GM21576 (cell line): ENCODE results near the gene UFD1.

Experiments
- ATAC-seq: cut with Tn5 transposase; IDR thresholded peaks from one replicate; pipeline ENCODE4 v1.9.1; 2021; ENCODE audit warnings: mild to moderate bottlenecking, moderate library complexity; ENCODE audit not compliant: unreplicated experiment

The UFD1 gene

GRCh38 chr22:19516378-19517170 is 37.6 kb upstream of the UFD1 start:
- ATAC-seq = no peak

GRCh38 chr22:19515654-19516377 is 36.8 kb upstream of the UFD1 start:
- no peak for ATAC-seq

DNA sequence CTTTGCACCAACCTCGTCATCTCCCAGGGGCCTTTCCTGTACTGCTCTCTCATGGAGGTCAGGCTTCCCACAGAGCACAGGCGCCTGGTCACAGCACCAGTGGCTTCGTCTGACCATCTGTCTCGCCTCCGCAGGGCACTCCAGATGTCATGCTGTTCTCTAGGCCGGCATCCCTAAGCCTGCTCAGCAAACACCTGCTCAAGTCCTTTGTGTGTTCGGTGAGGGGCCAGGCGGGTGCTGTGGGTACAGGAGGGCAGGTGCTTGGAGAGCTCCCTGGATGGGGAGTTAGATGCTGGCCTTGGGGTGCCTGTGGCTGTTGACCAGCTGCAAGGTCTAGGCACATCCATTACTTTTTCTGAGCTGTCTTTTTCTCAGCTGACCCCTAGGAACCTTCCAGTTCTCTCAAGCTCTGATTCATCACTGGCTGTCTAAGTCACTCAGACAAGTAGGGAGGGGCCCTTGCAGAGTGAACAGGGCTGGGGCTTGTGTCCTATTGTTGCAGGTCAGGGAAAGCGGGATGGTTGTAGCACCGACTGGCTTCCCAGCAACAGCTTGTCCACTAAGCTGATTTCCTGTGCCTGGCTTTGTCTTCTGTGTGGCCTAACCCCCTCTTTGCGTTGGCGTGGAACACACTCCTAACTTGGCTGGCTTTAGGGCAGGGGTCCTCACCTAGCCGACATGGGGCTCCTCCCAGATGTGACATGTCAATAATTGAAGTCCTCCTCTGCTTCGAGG is 36.0 kb upstream of the UFD1 start:
- no peak for ATAC-seq

GRCh38 chr22:19513823-19514222 is 34.8 kb upstream of the UFD1 start:
- ATAC-seq = no peak

GRCh38 chr22:19510919-19511341 is 31.9 kb upstream of the UFD1 start:
- no peak for ATAC-seq

GRCh38 chr22:19509923-19510322 is 30.9 kb upstream of the UFD1 start:
- ATAC-seq = no peak

DNA sequence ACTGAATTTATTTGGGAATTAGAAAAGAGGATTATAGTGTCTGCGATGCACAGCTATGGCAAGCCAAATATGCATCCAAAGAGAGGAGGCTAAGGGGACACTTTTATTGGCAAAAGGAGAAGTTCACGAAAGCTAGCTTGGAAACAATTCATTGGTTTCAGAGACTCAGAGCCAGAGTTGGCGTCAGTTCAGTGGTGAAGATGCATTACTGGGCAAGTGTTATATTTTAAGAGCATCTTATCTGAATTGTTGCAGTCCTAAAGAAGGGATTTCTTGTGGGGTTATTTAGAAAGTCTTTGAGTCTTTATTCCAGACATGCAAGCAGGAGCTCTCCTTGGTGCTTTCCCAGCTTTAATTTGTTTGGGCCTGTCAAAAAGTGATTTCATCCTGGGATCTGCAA is 30.2 kb upstream of the UFD1 start:
- ATAC-seq = no peak

DNA sequence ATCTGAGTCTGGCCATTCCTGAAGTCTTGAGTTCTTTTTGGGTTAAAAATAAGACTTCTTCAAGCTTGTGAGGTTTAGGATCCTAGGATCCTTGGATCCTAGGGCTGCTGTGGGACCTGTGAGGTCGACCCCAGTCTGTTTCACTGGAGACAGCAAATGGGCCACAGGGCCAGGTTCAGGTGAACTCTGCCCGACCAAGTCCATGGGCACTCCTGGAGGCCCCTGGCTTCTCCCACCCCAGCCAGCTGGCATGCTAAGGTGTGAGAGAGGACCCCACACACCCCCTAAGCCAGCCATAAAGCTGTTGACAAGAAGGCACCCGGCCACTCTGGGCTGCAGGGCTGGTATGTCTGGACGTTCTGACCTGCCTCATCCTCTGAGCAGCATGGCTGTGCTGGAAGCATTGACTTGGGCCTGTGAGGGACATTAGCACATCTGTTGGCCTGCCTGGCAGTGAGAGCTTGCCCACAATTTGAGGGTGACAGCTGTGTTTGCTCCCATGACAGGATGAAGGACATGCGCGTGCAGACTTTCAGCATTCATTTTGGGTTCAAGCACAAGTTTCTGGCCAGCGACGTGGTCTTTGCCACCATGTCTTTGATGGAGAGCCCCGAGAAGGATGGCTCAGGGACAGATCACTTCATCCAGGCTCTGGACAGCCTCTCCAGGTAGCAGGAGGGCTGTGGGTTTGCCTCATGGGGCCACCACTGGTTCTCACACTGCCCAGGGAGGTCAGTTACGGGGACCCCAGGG is 29.2 kb upstream of the UFD1 start:
- ATAC-seq = no peak

DNA sequence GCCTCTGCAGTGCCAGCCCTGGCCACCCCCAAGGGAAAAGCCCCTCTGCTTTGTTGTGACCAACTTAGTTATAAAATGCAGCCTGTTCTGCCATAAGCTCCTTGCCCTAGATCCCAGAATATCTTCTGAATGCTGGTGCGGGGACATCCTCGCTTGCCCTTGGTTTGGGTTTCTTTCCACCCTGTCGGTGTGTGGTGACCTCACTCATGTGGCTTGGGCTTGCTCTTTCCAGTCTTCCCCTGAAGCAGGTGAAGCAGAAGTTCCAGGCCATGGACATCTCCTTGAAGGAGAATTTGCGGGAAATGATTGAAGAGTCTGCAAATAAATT is 28.5 kb upstream of the UFD1 start:
- no peak for ATAC-seq

DNA sequence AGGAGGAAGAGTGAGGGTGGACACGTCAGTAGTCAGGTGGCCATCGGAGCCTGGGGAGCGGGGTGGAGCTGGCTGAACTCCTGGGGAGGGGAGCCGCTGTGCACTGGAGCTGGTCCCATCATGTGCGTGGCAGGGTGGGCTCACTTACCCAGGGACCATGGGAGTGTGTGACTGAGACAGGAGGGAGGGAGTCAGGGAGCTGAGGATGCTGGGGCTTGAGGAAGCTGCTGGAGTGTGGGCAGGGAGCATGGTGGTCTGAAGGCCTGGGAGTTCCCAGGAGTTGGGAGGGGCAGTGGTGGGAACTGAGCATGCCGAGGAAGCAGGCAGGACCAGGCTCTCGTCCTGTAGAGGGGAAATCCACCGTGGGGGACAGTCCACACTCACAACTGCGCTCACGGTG is 27.2 kb upstream of the UFD1 start:
- no peak for ATAC-seq

- no peak for ATAC-seq
Measured at GRCh38 chr22:19505735-19506126, 26.7 kb upstream of the UFD1 start.

DNA sequence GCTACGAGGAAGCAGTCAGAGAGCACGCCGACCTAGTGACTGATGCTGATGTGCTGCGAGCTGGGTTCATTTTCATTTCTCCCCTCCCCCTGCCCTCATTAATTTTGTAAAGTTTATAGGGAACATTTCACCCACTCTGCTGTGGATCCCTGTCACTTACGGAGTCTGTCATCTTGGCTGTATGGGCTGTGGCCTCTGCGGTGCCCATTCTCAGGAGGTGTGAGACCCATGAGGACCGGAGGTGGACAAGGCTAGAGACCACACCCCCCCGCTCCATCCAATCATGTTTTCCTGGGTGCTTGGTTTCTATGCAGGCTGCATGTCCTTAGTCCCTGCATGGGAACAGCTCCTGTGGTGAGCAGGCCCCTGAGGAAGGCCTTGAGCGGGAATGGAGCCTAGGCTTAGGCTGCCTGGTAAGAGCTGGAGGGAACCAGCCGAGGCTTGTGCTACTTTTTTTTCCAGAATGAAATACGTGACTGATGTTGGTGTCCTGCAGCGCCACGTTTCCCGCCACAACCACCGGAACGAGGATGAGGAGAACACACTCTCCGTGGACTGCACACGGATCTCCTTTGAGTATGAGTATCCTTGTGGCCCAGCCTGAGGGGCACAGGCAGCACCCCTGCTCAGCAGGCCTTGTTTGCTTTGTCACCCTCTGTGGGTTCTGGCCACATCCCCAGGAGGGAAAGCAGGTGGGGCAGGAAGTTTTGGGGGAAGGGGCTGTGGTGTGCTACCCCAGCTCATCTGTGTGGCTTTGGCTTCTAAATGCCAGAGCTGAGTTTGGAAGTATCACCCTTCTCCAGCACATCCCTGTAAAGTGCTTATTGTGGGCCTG is 26.1 kb upstream of the UFD1 start:
- ATAC-seq = no peak

- ATAC-seq = no peak
Measured at GRCh38 chr22:19503869-19504268, 24.9 kb upstream of the UFD1 start.

GRCh38 chr22:19503367-19503766 is 24.4 kb upstream of the UFD1 start:
- no peak for ATAC-seq

GRCh38 chr22:19501897-19502447 is 23.0 kb upstream of the UFD1 start:
- no peak for ATAC-seq

- ATAC-seq = no peak
Measured at GRCh38 chr22:19499880-19500242, 20.9 kb upstream of the UFD1 start.

DNA sequence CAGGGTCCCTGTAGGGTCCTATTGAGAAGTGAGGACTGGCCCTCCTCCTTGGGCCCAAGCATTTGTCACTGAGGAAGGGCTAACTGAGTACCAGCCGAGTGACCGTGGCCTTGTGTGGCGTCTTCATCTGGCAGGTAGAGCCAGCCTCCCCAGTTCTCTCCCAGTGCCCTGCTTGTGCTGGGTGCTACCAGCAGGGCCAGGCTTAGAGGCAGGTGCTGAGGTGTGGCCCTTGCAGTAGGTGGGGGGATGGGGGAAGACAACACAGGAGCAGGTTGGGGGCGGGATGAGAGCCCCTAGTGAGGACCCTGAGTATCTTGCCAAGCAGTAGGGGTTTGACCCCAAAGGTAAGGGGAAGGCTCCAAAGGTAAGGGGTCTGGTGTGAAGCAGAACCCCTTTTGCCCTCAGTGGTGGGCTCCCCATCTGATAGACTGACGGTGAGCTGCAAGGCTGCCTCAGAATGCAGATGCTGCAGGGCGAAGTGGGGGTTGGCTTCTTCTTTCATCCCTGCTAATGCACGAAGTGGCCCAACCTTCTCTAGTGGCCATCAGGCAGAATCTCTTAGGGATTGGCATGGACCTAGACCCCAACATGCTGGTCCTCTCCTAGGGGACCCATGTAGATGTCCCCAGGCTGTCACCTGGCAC is 20.4 kb upstream of the UFD1 start:
- no peak for ATAC-seq

DNA sequence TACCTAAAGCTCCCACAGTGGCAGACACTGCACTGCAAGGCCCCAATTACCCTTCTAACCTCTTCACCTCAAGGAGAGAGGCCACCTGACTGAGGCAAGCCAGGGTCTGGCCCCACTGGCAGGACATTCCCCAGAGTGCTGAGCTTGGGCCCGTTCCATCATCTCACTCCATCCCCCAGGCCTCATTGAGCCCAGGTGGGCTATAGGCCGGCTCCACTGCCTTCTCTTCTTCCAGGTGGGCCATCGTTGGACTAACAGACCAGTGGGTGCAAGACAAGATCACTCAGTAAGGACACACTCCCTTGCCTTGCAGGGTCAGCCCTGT is 19.8 kb upstream of the UFD1 start:
- ATAC-seq = no peak

DNA sequence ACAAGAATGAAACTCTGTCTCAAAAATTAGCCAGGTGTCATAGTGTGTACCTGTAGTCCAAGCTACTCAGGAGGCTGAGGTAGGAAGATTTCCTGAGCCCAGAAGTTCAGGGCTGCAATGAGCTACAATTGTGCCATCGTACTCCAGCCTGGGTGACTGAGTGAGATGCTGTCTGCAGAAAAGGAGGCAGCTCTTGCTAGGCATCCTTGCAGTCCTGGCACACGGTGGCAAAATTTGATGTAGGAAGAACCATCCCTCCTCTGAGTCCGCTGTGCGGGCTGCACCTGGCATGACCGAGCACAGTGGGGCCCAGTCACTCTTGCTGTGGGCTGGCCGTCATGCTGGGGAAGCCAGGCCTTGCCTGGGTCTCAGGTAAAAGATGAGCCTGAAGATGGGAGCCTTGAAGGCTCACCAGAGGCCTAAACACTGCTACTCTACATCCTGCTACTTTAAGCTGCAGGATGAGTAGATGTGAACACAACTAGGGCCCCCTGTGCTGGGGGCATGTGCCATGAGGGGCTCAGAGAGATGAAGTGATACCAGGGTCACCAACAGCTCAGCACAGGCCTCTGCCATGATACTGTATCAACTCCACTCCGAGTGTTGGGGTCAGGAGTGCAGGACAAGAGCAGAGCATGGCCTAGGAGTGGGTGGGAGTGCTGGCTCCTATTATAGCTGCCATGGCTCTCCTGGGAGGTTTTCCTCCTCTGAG is 19.3 kb upstream of the UFD1 start:
- no peak for ATAC-seq
